HG03432 (cell line): ENCODE data around the gene SLC4A8.

ENCODE experiments used
- ATAC-seq: cut with Tn5 transposase; IDR thresholded peaks from one replicate; pipeline ENCODE4 v1.9.1; 2021; ENCODE audit warnings: mild to moderate bottlenecking, moderate library complexity; ENCODE audit not compliant: unreplicated experiment

The SLC4A8 gene

DNA sequence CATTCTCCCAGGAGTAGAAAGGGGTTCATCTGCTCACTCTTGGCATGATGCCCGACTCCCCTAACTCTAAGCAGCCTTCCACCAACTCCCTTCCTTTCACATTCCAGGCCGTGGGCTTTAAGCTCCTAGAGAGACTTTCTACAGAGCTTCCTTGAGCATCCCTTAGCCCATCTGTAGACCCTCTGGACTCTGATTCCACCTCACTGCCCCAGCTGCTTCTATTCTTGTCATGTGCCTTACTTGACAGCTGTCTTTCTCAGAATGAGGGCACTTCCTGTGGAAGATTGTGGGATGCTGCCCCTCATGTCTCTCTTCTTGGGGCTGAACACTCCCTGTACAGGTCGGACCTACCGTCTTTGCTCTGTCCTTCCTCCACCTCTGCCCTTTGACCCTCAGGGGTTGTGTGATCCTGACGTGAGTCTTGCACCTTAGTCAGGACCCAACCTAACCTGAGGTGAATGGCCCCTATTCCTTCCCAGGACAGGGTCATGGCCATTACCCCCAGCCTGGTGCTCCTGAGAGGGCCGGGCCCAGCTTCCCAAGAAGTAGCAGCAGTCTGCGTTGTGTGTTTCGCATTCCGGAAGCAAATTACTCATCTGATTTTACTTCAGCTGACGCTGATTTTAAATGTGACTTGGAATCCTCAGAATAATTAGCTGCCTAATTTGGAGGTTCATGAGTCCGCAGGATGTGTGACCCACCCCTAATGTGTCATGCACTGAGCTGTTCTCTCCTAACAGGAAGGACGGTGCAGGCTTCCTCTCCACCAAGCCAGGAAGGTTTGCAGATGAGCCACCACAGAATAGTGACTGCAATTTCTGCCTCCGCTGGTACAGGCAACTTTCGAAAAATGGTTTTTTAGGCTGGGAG is 30.7 kb upstream of the SLC4A8 start:
- ATAC-seq = no peak

DNA sequence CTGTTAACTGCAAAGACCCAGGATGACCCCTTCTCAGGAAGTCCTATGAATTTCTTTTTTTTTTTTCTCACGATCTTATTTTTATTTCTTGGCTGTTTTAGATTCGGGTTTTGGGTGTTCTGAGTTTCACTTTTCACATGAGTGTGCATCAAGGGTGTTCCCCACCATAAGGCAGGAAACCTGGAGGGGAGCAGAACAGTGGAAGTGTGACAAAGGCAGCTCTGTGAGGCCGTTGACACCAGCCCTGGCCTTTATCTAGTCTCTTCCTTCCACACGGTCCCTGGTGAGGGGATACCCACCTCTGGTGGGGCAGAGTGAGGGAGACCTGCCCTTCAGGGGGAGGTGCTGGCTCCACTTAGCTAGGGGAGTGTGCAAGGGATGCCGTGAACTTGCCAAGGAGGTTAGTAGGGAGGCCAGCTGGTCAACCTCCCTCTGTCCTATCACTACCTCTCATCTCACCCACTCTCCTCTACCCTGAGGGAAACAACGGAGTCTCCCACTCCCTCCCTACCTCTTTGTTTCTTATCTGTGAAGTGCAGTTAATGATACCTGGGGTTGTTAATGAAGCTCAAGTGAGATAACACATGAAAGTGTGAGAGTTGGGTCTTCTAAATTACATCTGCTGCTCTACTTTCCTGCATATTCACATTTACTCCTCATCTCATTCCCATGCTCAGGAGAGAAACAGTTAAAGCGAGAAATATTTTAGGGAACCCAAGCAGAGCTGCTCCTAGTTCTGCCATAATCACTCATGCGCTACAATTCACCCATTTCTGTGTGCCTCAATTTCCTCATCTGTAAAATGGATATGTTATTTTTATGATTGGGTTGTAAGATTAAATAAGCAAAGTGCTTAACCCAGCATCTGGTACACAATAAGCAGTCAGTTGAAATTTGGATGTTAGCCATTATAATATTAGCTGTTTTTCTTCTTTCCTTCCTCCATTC is 29.1 kb upstream of the SLC4A8 start:
- peak; percentile 50 for ATAC-seq

DNA sequence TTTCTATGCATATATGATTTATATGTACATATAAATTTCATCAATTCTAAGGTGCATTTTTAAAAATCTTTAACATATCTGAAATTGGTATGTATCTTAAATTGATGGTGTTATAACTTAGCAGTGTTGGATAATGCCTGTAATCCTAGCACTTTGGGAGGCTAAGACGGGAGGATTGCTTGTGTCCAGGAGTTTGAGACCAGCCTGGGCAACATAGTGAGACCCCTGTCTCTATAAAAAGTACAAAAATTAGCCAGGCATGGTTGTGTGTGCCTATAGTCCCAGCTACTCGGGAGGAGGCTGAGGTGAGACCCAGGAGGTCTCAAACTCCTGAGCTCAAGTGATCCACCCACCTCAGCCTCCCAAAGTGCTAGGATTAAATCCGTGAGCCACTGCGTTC is 27.0 kb upstream of the SLC4A8 start:
- ATAC-seq = no peak

DNA sequence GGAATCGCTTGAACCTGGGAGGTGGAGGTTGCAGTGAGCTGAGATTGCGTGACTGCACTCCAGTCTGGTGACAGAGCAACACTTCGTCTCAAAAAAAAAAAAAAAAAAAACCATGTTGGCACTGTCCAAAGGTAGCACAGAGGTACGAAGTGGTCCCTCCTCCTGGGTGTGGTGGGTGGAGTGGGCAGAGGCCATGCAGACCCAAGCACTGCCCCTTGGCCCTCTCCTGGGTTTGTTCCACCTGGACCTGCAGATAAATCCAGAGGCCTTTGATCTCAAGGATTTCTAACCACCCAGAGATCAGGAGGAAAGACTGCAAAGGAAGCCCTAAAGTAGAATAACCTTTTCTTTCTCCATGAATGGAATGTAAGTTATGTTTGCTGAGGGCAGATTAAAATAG is 24.7 kb upstream of the SLC4A8 start:
- ATAC-seq = no peak

DNA sequence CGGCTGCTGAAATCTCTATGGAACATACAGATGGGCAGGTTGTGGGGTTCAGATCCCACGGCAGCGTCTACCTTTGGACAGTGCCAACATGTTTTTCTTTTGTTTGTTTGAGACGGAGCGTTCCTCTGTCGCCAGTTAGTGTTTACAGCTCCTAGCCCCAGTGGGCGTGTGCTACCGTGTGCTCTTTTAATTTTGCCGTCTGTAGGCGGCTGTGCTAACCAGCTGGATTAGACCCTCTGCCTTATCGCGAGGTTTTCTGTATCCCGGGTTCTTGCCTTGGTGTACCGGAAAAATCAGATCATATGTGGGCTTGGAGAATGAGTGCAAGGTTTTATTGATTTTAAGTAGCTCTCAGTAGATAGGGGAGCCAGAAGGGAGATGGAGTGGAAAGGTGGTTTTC is 23.6 kb upstream of the SLC4A8 start:
- ATAC-seq = no peak

DNA sequence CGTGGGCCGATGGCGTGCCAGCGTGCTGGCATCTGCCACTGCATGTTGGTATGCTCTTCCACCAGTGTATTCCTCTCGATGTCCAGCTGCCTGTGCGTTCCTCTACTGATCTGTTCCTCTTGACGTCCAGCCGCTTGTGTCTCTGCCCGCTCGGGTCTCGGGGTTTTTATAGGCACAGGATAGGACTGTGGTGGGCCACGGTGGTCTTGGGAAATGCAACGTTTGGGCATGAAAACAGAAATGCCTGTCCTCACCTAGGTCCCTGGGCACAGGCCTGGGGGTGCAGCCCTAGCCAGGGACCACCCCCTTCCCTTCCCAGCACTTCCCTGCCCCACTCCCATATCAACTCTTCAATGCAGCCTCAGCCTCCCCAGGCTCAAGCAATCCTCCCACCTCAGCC is 23.1 kb upstream of the SLC4A8 start:
- no peak for ATAC-seq

DNA sequence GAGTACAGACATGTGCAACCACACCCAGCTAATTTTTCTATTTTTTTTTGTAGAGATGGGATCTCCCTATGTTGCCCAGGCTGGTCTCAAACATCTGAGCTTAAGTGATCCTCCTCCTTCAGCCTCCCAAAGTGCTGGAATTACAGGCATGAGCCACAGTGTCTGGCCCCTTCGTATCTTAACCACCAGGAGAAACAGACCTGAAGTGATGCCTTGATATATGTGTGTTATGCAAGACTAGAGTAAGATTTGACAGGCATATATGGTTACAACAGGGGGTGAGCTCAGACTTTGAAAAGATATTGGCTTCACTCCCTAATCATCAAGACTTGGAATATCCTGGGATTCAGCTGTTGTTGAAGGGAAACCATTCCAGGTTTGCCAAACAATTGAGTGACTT is 22.7 kb upstream of the SLC4A8 start:
- ATAC-seq = no peak

DNA sequence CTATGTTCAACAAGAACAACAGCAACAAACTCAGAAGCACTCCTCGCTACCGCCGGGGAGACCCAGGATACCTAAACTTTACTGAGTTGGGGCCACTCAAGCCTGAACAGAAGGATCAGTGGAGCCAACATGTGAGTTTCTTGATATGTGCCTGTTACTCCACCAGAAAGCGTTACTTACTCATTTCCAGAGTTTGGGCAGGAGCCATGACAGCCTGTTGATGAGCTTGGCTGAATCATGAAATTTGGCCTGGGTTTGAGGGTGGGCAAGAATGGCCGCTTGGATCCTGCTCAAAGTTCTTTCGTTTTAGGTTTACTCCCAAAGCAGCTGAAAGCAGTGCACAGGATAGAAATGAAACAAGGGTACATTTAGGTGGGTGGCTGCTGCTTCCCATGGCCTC is 21.5 kb upstream of the SLC4A8 start:
- ATAC-seq = no peak

DNA sequence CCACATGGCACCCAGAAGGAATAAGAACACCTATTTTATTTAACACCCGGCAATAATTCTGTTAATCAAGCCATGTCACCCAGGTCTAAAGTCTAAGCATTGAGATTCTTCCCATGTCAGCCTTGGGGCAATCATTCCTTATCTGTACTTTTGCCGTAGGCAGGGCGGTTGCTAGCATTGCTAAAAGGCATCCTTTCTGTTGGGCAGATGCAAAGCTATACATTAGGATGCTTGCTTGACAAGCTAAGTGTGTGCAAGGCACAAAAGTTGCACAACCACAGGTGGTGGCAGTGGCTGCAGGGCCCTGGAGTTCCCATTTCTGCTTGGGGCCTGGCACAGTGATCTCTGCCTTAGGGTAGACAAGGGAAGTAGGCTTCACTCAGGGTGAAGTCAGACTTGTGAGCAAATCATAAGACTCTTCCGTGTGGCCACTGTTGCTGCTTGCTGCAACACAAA is 20.9 kb upstream of the SLC4A8 start:
- ATAC-seq = no peak

DNA sequence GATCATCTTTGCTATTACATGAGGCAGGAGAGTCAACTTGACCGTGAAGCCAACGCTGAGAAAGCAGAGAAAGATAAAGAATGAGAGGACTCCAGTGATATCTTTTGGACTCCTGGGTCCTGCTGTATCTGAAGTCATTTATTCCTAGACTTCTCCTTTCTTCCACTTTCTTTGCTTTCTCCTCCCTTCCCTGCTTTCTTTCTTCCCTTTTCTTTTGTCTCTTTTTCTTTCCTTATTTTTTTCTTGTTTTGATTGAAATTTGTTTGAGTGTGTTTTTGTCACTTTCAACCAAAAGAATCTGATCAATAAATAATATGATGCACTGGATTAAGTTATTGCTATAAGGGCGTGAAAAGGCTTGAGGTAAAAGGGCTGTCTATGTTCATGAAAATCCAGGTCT is 20.0 kb upstream of the SLC4A8 start:
- no peak for ATAC-seq

DNA sequence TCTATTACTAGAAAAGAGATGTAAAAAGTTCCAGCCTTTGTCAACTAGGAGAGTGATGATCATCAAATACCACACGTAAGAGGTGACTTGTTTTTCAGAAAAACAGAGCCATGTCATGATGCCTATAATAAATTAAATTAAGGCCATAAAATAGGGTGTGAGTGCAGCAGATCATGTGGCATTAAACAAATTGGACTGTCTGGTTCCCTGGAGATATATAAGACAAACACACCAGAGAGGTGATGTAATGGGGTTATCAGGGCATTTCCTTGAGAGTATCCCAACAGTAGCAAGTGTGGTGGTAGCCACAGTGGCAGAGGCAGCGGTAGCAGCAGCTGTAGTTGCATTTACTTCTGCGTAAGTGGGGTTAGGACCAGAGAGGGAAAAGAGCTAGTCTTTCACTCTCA is 18.8 kb upstream of the SLC4A8 start:
- ATAC-seq = no peak

DNA sequence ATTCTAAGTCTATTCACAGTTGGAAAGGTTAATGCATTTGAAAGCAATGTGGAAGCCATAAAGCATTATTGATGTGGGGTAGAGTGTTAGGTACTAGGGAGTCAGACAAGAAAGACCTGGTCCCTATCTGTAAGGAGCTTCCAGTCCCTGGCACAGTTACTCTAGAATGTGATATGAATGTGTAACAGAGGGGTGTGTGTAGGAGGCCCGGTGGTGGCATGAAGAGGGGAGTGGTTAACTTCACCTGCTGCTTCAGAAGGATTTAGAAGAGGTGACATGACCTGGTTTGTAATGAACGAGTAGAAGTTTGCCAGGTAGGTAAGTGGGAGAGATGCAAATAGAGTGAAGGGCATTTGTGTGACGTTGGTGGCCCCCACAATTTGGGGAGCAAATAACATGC is 18.3 kb upstream of the SLC4A8 start:
- no peak for ATAC-seq

DNA sequence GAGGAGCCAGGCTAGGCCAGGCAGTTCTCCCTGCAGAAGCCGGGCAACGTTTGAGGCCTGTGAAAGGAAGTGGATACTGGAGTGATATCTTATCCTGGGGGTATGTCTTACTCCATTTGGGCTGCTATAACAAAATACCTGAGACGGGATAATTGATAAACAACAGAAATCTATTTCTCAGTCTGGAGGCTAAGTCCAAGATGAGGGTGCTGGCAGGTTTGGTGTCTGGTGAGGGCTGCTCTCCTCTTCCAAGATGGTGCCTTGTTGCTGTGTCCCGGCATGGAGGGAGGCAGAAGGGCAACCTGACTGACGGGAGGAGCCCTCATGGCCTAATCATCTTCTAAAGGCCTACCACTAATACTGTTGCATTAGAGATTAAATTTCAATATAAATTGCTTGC is 17.8 kb upstream of the SLC4A8 start:
- ATAC-seq = no peak

DNA sequence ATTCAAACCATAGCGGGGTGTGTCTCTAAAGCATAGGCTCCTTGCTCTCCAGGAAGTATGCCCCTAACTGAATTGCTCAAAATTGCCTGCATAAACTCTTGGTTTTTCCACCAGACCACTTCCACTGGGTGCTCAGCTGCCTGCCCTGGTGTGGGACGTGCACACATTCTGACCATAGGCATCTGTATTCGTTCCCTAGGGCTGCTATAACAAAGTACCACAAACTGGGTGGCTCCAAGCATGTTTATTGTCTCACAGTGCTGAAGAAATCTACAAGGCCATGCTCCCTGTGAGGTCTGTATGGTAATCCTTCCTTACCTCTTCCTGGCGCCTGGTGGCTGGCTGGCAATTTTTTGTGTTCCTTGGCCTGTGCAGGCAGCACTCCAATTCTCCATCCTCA is 17.0 kb upstream of the SLC4A8 start:
- no peak for ATAC-seq

DNA sequence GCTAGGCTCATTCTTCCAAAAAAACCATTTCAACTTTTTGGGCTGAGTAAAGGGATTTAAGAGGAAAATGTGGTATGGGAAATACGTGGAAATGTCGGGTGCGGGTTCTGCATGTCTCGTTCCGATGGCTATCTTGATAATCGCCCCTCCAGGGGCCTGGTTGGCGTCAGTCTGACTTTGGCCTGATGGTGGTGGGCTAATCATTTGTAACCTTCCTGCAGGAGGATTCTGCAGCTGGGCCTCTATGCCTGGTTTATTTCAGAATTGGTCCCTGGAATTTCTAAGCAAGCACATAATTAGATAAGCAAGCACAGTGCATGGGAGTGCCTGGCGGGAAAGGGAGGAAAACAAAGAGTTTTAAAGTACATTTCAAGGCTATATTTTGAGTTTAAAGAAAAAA is 14.8 kb upstream of the SLC4A8 start:
- ATAC-seq = no peak

DNA sequence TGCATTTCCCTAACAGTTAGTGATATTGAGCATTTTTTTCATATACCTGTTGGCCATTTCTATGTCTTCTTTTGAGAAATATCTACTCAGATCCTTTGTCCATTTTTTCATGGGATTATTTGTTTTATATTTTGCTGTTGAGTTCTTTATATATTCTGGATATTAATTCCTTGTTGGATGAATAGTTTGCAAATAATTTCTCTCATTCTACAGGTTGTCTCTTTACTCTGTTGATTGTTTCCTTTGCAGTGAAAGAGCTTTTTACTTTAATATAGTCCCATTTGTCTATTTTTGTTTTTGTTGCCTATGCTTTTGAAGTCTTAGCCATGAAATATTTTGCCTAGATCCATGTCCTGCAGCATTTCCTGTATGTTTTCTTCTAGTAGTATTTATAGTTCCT is 11.5 kb upstream of the SLC4A8 start:
- ATAC-seq = no peak

DNA sequence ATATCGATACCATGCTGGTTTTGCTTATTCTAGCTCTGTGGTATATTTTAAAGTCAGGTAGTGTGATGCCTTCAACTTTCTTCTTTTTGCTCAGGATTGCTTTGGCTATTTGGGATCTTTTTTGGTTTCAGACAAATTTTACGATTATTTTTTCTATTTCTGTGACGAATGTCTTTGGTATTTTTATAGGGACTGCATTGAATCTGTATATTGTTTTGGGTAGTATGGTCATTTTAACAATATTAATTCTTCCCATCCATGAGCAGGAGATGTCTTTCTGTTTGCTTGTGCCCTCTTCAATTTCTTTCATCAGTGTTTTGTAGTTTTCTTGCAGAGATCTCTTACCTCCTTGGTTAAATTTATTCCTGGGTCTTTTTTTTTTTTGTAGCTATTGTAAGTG is 10.8 kb upstream of the SLC4A8 start:
- ATAC-seq = no peak

DNA sequence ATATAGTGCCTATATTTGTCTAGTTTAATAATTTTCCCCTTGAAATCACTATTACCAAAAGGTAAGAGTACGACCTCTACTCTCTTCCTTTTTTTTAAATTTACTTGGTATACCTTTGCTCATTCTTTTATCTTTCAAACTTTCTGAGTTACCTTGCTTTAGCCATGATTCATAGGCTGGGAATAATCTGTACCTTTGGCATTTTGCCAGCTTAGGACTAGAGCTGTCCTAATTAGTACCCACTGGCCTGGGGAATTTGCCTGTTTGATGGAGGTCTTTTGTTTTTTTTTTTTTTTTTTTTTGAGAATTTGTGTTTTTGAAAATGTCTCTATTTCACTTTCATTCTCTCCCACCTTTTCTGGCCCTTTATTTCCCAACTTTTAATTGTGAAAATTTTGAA is 8.7 kb upstream of the SLC4A8 start:
- ATAC-seq = no peak

DNA sequence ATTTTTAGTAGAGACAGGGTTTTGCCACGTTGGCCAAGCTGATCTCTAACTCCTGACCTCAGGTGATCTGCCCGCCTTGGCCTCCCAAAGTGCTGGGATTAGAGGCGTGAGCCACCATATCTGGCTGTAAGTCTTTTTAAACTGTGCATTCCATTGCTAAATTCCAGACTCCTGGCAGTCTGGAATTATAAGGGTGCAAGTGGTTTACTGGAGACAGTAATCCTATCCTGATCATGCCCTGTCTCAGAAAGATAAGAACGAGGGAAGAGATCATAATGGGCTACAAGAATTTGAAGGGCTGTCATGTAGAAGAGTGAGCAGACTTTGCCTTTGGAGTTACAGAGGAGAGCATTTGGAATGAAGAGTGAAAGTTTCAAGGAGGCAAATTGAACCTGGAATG is 6.8 kb upstream of the SLC4A8 start:
- no peak for ATAC-seq

DNA sequence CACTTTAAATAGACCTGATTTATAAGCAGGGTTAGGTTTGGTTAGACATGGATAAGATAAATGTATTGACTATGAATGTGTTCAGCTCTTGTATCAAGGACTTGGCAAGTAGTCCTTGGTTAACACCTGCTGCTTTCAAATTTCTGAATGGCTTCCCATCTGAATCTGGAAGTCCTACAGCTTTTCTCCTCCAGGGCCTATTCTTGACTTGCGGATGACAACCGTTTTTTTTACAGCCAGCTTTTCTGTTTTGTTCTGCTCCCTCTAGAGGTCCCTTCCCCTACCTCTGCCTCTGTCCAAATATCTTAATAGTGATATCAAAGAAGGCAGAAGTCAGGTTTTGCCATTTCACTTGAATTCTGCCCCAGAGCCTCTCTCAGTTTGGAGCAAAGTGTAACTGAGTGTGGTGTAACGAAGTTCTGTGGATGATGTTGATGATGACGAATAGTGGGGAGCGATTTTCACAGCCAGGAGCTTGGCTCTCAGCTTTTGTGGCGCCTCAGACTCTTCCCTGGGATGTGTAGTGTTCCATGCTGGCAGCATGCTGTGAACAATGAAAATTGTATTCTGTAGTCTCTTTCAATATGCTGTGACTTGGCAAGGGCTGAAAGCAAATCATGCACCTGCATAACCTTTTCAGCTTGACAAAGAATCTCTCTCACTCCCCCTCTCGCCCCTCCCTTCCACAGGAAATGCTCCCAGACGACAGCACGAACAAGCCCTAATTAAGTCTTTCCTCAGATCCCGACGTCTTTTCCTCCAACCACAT is 5.0 kb upstream of the SLC4A8 start:
- ATAC-seq = no peak

DNA sequence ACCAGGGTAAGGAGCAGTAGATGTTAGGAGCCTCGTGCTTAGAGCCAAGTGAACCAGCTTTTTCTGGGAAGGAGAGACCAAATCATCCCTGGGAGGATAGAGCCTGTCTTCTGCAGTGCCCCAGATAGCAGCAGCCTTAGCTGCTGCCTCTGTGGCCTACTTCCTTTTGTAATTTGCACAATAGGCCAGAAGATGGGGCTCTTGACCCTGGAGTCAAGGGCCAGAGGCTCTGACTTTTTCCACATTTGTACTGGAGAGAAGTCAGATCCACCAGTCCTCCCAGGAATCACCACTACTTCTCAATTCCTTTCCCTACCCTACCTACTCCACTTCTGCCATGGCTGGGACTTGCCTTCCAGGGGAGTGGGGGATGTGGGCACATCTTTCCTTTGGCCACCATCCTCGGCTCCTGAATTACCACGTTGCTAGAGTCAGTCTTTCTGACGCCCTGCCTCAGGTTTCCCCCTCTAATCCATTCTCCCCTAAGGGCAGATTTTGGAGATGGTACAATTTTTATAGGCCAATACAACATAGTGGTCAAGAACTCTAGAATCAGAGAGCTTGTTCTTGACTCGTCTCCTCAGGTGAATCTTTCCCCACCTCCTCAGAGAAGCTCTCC is 3.3 kb upstream of the SLC4A8 start:
- ATAC-seq = no peak
